Endothelial cell of umbilical vein (primary cell): ENCODE data around the gene NQO2. TPM values are rescaled to one million over a fixed set of nuclear protein-coding genes. Genes with fewer than 3 reads are reported as not detected.

Source experiments
- BruUV-seq: library from RNA; stranded (reverse); fragments of 400-500 nt; replicated peaks from 2 replicates; lab custom pipeline; 2021; lab: Mats Ljungman, UMichigan
- CTCF ChIA-PET: fragments of 300-600, 350-600 bp; sonication (Branson Sonifier 250); formaldehyde crosslinking; loops from one replicate; lab custom pipeline; 2021; ENCODE audit warnings: antibody characterized with exemption, inconsistent platforms; lab: Charles Lee
- POLR2A ChIA-PET: fragments of 300-600, 350-600 bp; sonication (Branson Sonifier 250); formaldehyde crosslinking; loops from one replicate; lab custom pipeline; 2021; ENCODE audit warnings: antibody characterized with exemption, inconsistent platforms; lab: Charles Lee
- DNase-seq: peaks from one replicate; pipeline ENCODE4 v3.0.0-alpha.2; 2011; ENCODE audit warnings: low read depth, low spot score
- FAIRE-seq: peaks from 2 replicates; lab custom pipeline; 2011; peaks lifted over from hg19 to GRCh38; lab: Jason Lieb, UNC
- H2AFZ ChIP-seq: 2 replicates; pipeline ENCODE4 v1.6.0; 2012; ENCODE audit warnings: low read depth, low read length, control low read depth, inconsistent platforms
- H3K27ac ChIP-seq: 2 replicates; pipeline ENCODE4 v1.5.1; 2011; ENCODE audit warnings: low read depth, mild to moderate bottlenecking, control low read depth, low read length, moderate library complexity; ENCODE audit not compliant: insufficient read depth
- H3K27me3 ChIP-seq, 2 experiments: 2 replicates each; pipeline versions ENCODE4 v1.6.0 to v1.6.1; 2011; ENCODE audit warnings: low read length in 2 of 2, mixed read lengths in 1 of 2; ENCODE audit not compliant: control insufficient read depth in 2 of 2, insufficient read depth in 2 of 2
- H3K36me3 ChIP-seq, 2 experiments: 2 replicates in 1 of 2; 3 replicates in 1 of 2; pipeline ENCODE4 v1.5.1; 2011; ENCODE audit warnings: low read length in 2 of 2, mild to moderate bottlenecking in 1 of 2, moderate library complexity in 1 of 2; ENCODE audit not compliant: control insufficient read depth in 2 of 2, insufficient read depth in 2 of 2; ENCODE audit errors: extremely low read depth in 1 of 2
- H3K4me1 ChIP-seq: 3 replicates; pipeline ENCODE4 v1.5.1; 2011; ENCODE audit warnings: mild to moderate bottlenecking, low read length; ENCODE audit not compliant: control insufficient read depth, insufficient read depth; ENCODE audit errors: extremely low read depth
- H3K4me2 ChIP-seq: 2 replicates; pipeline ENCODE4 v1.6.1; 2011; ENCODE audit warnings: low read length, control low read depth, mixed read lengths; ENCODE audit not compliant: insufficient read depth
- H3K4me3 ChIP-seq, 3 experiments: fragments of 200-600 bp in 1 of 3; sonication (generic), shearing (Covaris generic) in 1 of 3; replicated peaks in 1 of 3; 2 replicates each; pipeline ENCODE4 v1.5.1; 2011 to 2016; ENCODE audit warnings: control low read depth in 3 of 3, low read length in 3 of 3, mild to moderate bottlenecking in 2 of 3, inconsistent platforms in 1 of 3, low read depth in 1 of 3, moderate library complexity in 1 of 3; ENCODE audit not compliant: insufficient read depth in 1 of 3
- H3K79me2 ChIP-seq: 2 replicates; pipeline ENCODE4 v1.6.0; 2012; ENCODE audit warnings: low read length, inconsistent platforms; ENCODE audit not compliant: control insufficient read depth, insufficient read depth
- H3K9ac ChIP-seq: replicated peaks from 2 replicates; pipeline ENCODE3; 2011; ENCODE audit warnings: low read length, control low read depth; ENCODE audit not compliant: insufficient read depth; ENCODE audit errors: extremely low read depth
- H3K9me1 ChIP-seq: replicated peaks from 3 replicates; pipeline ENCODE4 v1.6.0; 2011; ENCODE audit warnings: mild to moderate bottlenecking, low read length; ENCODE audit not compliant: control insufficient read depth, insufficient read depth; ENCODE audit errors: extremely low read depth
- H3K9me3 ChIP-seq: replicated peaks from 2 replicates; pipeline ENCODE4 v1.5.1; 2012; ENCODE audit warnings: low read length, inconsistent platforms; ENCODE audit not compliant: control insufficient read depth, insufficient read depth
- H4K20me1 ChIP-seq: replicated peaks from 2 replicates; pipeline ENCODE3; 2011; ENCODE audit warnings: mild to moderate bottlenecking, low read length; ENCODE audit not compliant: control insufficient read depth, insufficient read depth; ENCODE audit errors: extremely low read depth
- CTCF ChIP-seq, 2 donors: IDR thresholded peaks; 1 replicate in 1 of 2; 2 replicates in 1 of 2; pipeline ENCODE4 v1.5.1; 2011; ENCODE audit warnings: low read length in 2 of 2, mild to moderate bottlenecking in 2 of 2, moderate library complexity in 2 of 2, control low read depth in 1 of 2, inconsistent platforms in 1 of 2, low read depth in 1 of 2; ENCODE audit not compliant: insufficient read depth in 1 of 2; ENCODE audit errors: extremely low read depth in 1 of 2
- EZH2 ChIP-seq: IDR thresholded peaks from 2 replicates; pipeline ENCODE4 v1.6.1; 2012; ENCODE audit warnings: borderline replicate concordance, low read depth, mild to moderate bottlenecking, moderate library complexity, low read length, inconsistent platforms; ENCODE audit not compliant: severe bottlenecking
- FOS ChIP-seq: IDR thresholded peaks from 2 replicates; pipeline ENCODE4 v1.6.1; 2011; ENCODE audit warnings: mild to moderate bottlenecking, low read length, moderate library complexity, borderline replicate concordance; ENCODE audit not compliant: insufficient read depth
- GATA2 ChIP-seq: IDR thresholded peaks from 2 replicates; pipeline ENCODE4 v1.7.0; 2011; ENCODE audit warnings: low read depth, mild to moderate bottlenecking, moderate library complexity, mixed read lengths, low read length; ENCODE audit not compliant: insufficient read length, insufficient read depth
- JUN ChIP-seq: IDR thresholded peaks from 2 replicates; pipeline ENCODE4 v1.6.1; 2011; ENCODE audit warnings: borderline replicate concordance, low read depth; ENCODE audit not compliant: insufficient read length, insufficient read depth
- MAX ChIP-seq: IDR thresholded peaks from 2 replicates; pipeline ENCODE4 v1.6.1; 2011; ENCODE audit not compliant: insufficient read depth, insufficient read length
- MYC ChIP-seq: IDR thresholded peaks from one replicate; pipeline ENCODE4 v1.6.1; 2011; ENCODE audit warnings: mild to moderate bottlenecking, low read depth, low read length
- POLR2A ChIP-seq: IDR thresholded peaks from 2 replicates; pipeline ENCODE4 v1.6.1; 2012; ENCODE audit warnings: low read depth, mild to moderate bottlenecking, control low read depth, low read length
- POLR2AphosphoS5 ChIP-seq: IDR thresholded peaks from 2 replicates; pipeline ENCODE4 v1.6.1; 2012; ENCODE audit warnings: low read depth, mild to moderate bottlenecking, control low read depth, low read length, moderate library complexity; ENCODE audit not compliant: insufficient read depth
- dilution Hi-C: fragments of 300-500 bp; cut with MboI; formaldehyde crosslinking; loops from one replicate; pipeline ENCODE4 v1.15.0; 2019; ENCODE audit warnings: low sequenced_read_pairs; ENCODE audit not compliant: extremely low pct_ligation_motif_present
- intact Hi-C: fragments of 100-400 bp; cut with micrococcal nuclease; formaldehyde crosslinking; loops from one replicate; pipeline ENCODE4 v1.10.0; 2022
- polyA plus RNA-seq, 4 experiments: library from polyadenylated mRNA; depleted of rRNA in 3 of 4; stranded (reverse) in 3 of 4; unstranded in 1 of 4; fragments of >200 nt; gene quantifications; 2 replicates each; pipeline versions ENCODE4 v1.2.1 to v1.2.3, GENCODE V29; 2011 to 2012; ENCODE audit warnings: missing spikeins in 1 of 4
- total RNA-seq: library from RNA; stranded (reverse); gene quantifications from 2 replicates; pipeline ENCODE4 v1.2.3, GENCODE V29; 2021

NQO2 gene
- total and polyA plus RNA-seq, 2 donors (not counting 3 experiments of a cell fraction or from before 2014, with no cell fraction given) = 27.6 to 48.0 TPM

- peaks cover 3 to 15% of the 10 kb centered on the region in 2 experiments for H3K27me3 ChIP-seq
- H2AFZ ChIP-seq = no peak overlapping the region
- no peaks in the 10 kb centered on the region for H3K9me1 ChIP-seq
- intact Hi-C loops = no loop called here
- no peaks in the 10 kb centered on the region for H3K9me3 ChIP-seq
- H3K9ac ChIP-seq = no peak overlapping the region
- H3K4me3 ChIP-seq = no peak overlapping the region
- no peak overlapping the region for H3K4me2 ChIP-seq
- TF ChIP-seq EZH2 (no peak), GATA2 (no peak), POLR2A (no peak), MAX (no peak), FOS (no peak), POLR2AphosphoS5 (no peak), CTCF (IDR thresholded peaks at IDR 0.05; ENCODE audit: extremely low read depth in 1 of 2, insufficient read depth in 1 of 2, low read depth in 1 of 2, low read length in 2 of 2) (no peak), JUN (no peak), MYC (no peak)
- H3K27ac ChIP-seq = no peak overlapping the region
- POLR2A ChIA-PET = no interaction called here
- no TSS peak for BruUV-seq
- FAIRE-seq = no peak
- H4K20me1 ChIP-seq = no peaks in the 10 kb centered on the region
- H3K79me2 ChIP-seq = no peaks in the 10 kb centered on the region
- no peaks in the 10 kb centered on the region for H3K36me3 ChIP-seq
- dilution Hi-C loops = no loop called here
- H3K4me1 ChIP-seq = no peaks in the 10 kb centered on the region
- CTCF ChIA-PET = interaction anchor here (1.3 to 2.3 kb wide), 3 partner anchors 8 to 44 kb away, joined by 3 to 13 read pairs (median 4); no protein-coding TSS in a partner anchor
- DNase-seq = no peak
These were observed 45.7 kb downstream of the NQO2 start for GRCh38 chr6:3045369-3045768.
